A172 (cell line): ENCODE measurements around the gene HOXD11. TPM values are rescaled to one million over a fixed set of nuclear protein-coding genes. Genes with fewer than 3 reads are reported as not detected.

ENCODE experiments used
- DNase-seq: peaks from one replicate; pipeline ENCODE4 v3.0.0-alpha.2; 2015; ENCODE audit warnings: low spot score
- total RNA-seq: library from RNA; depleted of rRNA; stranded (reverse); fragments of >200 nt; shearing (Covaris generic); gene quantifications from 2 replicates; pipeline ENCODE4 v1.2.3, GENCODE V29; 2014

The HOXD11 gene
- total RNA-seq, 1 experiment from 2014 or later, result 17.3 TPM

DNA sequence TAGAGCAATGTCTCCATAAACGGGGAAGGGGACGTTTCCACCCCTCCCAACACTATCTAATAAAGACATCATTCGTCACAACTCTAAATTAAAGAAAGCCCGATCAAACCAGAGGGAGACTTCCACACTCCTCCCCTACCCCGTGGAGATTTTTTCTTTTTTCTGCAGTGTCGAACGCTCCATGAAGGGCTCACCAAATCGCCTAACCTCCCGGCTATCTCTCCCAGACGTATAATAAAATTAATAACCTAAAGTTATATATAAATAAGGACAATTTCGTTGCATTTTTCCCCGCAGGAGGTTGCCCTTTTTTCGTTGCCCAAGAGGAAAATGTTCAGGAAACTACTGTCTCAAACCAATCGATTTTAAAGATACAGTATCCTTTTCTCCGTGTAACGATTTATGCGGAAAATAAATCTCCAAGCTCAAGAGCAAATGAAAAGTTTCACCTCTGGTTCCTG is 25.7 kb upstream of the HOXD11 start:
- no peak for DNase-seq

DNA sequence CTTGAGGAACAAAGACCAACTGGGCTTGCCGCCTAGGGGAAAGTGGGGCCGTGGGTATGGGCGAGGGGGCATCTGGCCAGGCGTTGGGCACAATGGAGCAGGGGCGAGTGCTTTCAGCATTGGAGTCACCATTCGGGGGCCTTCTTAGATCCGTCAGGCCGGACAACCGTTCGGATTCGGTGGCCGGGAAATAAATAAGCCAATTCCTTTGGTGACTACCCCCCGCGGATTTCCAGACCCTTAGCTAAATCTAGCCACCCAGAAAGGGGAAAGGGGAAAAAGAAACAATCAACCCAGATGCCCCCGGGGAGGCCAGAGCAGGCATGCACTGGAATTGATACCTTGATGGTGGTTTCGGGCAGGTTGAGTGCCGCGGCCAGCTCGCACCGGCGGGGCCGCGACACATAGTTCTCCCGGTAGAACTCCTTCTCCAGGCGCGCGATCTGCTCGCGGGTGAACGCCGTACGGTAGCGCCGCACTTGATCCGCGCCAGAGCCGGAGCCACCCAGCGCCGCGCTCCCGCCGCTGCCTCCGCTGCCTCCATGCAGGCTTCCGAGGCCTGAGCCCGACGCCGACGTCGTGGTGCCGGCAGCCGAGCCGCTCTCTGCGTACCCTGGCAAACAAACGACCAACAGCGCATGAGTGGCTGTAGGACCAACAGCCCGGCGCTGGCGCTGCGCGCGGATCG is 25.1 kb upstream of the HOXD11 start:
- DNase-seq, result no peak

DNA sequence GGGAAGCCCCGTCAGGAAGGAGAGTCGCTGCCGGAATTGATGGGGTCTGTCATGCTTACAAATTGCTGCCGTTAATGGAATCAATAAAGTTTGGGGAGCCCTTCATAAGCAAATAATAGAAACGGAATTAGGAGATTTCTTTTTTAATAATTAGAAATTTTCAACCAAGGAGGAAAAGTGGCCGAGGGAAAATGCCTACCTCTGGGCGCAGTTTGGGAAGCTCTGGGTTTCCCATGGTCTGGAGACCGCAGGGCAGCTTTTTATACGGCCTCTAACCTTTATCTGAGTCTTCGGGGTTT is 24.6 kb upstream of the HOXD11 start:
- DNase-seq, result no peak

- no peak for DNase-seq
Observed at GRCh38 chr2:176082824-176083751, 24.0 kb upstream of the HOXD11 start.

DNA sequence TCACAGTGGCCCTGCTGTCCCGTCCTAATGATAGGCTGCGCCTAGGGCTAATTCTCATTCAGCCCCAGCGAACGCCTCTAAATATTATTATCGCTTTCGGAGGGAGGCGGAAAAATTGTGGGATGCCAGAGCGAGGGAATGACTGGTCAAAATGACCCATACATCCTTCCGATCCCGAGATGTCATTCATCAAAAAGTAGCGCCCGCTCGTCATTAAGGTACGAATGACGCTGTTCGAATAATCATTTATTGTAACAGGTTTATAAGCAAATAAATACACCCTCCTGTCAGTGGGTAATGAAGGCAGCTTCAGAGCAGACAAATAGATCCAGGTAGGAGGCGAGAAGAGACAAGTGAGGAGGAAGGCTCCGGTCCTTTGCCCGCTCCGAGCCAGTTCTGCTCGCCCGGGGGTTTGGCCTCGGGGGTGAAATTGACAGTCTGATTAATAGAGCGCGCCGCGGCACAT is 23.3 kb upstream of the HOXD11 start, which contains the start of gene EVX2:
EVX2 (minus strand) TSS at position 167 of the 466 bp plus-strand sequence. CDS start 186 bp downstream, outside the sequence.
- DNase-seq, result no peak

GRCh38 chr2:176084611-176085119 is 22.4 kb upstream of the HOXD11 start:
- no peak for DNase-seq

DNA sequence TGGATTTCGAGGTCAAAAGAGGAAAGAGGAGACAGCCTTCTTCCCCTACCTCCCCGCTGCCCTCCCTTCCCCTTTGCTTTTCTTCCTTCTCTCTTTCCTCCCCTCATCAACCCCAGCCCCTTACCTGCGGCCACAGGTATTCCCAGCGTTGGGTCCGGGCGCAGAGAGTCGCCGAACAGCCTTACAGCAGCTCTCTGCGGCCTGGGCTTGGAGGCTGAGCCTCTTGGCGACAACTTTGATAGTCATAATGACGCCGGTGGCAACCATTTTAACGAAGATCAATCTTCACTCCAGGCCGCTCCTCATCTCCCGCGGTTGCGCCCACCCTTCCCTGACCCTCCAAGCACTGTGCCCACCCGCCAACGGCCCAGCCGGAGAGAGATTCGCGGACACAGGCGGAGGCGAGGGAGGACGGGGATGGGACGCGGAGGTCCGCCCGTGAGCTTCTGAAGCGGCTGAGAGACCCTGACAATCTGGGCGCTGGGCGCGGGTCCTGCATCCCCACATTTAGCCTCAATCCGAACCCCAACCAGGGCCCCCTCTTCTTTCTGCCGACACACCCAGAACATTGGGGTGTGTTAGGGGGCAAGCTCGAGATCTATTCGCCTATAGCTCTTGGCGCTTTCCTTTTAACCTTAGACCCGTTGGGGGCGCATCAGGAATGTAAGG is 21.8 kb upstream of the HOXD11 start:
- DNase-seq, result no peak

GRCh38 chr2:176085861-176086771 is 21.0 kb upstream of the HOXD11 start:
- DNase-seq, result no peak

GRCh38 chr2:176087330-176088047 is 19.6 kb upstream of the HOXD11 start:
- no peak for DNase-seq

DNA sequence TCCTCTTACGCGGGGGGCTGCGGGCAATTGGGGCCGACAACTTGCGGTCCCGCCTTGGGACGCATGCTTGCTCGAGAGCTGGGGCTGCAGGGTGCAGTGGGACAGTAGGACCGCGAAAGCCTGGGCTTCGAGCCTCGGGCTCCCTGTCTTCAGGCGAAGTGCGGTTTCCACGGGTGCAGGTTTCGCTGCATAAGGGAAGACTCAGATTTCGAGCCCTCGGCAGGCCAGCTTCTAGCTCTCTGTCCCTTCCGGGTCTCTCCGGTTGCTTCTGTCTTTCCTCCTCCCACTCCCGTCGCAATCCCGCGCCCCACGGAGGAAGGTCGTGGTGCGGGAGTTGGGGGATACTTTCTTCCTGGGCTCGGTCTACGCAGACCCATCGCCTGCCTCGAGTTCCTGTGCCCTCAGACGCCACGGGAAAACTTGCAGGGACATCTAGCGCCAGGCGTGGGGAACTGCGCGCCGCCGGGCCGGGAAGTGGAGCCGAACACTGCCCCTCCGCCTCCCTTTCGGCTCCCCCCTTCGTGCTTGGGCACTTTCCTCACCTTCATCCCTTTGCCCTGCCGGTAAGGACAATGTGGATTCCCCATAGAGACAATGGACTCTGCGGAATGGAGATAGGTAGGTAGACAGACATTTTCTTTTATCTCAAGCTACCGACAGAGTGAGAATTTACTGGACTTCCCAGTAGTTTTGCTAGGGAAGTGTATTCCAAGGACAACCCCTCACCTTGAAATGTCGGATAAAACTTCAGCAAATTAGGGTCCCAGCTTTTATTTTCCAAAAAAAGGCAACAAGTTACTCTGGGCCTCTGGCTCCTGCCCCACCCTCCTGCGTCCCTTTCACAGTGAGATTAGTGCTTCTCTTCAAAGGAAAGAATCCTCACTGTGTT is 18.8 kb upstream of the HOXD11 start:
- DNase-seq, result no peak

GRCh38 chr2:176088937-176089842 is 17.9 kb upstream of the HOXD11 start:
- no peak for DNase-seq

GRCh38 chr2:176089843-176090395 is 17.2 kb upstream of the HOXD11 start:
- DNase-seq, result no peak

DNA sequence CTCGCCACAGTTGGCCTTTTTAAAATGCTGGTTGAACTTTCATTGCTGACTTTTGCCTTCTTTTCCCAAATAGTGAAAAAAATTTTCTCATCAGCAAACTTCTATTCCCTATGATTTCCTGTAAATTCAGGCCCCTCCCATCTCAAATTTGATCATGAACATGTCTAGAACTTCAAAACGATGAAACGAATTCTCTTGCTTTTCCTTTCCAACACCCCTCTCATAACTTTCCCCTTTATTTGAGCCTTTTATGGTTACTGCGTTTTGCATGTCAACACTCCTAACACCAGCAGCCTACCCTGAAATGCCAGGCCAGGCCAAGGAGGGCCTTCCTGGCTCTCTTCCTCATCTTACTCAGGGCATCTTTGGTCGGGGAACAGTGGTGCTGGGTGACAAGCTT is 16.2 kb upstream of the HOXD11 start:
- no peak for DNase-seq

GRCh38 chr2:176091329-176092258 is 15.5 kb upstream of the HOXD11 start:
- DNase-seq, result no peak

- no peak for DNase-seq
Observed at GRCh38 chr2:176092270-176093144, 14.6 kb upstream of the HOXD11 start, which contains the start of gene HOXD13. Gene HOXD13, plus strand, starts transcription at chr2:176092721. Its CDS starts 170 bp downstream, at chr2:176092891.
